SK-N-MC (cell line): Measurements from ENCODE around the gene CTNNA3.

Experiments used
- EZH2 ChIP-seq: fragments of 200-600 bp; sonication (generic); IDR thresholded peaks from one replicate; pipeline ENCODE4 v1.6.1; 2017; ENCODE audit warnings: antibody characterized with exemption
- FOXP2 ChIP-seq: optimal IDR thresholded peaks from 2 replicates; pipeline ENCODE3; 2011; ENCODE audit warnings: mild to moderate bottlenecking, moderate library complexity; ENCODE audit not compliant: insufficient read depth; ENCODE audit errors: extremely low read length, control extremely low read depth
- POLR2AphosphoS5 ChIP-seq: IDR thresholded peaks from 2 replicates; pipeline ENCODE4 v1.6.1; 2012; ENCODE audit warnings: mild to moderate bottlenecking, low read depth, low read length, borderline replicate concordance

GRCh38 chr10:66440568-66440967, 1255.4 kb downstream of the CTNNA3 start:
- TF ChIP-seq EZH2 (no peak), POLR2AphosphoS5 (no peak), FOXP2 (no peak)
